HG02759 (cell line): ENCODE measurements around the gene ZNF397.

ENCODE experiments used
- ATAC-seq: cut with Tn5 transposase; IDR thresholded peaks from one replicate; pipeline ENCODE4 v1.9.1; 2021; ENCODE audit warnings: mild to moderate bottlenecking, moderate library complexity; ENCODE audit not compliant: unreplicated experiment

Gene ZNF397

DNA sequence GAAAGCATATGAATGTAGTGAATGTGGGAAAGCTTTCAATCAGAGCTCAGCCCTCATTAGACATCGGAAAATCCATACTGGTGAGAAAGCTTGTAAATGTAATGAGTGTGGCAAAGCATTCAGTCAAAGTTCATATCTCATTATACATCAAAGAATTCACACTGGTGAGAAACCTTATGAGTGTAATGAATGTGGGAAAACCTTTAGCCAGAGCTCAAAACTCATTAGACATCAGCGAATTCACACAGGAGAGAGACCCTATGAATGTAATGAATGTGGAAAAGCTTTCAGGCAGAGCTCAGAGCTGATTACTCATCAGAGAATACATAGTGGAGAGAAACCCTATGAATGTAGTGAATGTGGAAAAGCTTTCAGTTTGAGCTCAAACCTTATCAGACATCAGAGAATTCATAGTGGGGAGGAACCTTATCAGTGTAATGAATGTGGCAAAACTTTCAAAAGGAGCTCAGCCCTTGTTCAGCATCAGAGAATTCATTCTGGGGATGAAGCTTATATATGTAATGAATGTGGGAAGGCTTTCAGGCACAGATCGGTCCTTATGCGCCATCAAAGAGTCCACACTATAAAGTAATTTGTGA lies 5.0 kb downstream of the ZNF397 start:
- no peak for ATAC-seq

DNA sequence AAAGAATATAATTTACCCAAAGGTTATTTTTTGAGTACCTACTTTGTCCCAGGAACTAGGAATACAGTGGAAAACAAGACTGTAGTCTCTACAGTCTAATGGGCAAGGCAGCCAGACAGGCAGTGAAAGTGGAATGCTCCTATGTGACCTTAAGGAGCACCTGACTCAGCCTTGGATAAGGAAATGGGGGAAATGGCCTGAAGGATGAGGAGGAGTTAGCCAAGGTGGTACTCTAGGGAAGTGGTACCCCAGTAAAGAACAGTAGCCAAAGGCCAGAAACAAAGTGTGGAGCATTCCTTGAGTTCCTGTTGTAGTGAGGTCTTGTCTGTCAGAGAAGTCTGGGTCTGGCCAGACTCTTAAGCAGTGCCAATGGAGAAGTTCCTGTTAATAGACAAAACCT lies 6.0 kb downstream of the ZNF397 start:
- no peak for ATAC-seq

DNA sequence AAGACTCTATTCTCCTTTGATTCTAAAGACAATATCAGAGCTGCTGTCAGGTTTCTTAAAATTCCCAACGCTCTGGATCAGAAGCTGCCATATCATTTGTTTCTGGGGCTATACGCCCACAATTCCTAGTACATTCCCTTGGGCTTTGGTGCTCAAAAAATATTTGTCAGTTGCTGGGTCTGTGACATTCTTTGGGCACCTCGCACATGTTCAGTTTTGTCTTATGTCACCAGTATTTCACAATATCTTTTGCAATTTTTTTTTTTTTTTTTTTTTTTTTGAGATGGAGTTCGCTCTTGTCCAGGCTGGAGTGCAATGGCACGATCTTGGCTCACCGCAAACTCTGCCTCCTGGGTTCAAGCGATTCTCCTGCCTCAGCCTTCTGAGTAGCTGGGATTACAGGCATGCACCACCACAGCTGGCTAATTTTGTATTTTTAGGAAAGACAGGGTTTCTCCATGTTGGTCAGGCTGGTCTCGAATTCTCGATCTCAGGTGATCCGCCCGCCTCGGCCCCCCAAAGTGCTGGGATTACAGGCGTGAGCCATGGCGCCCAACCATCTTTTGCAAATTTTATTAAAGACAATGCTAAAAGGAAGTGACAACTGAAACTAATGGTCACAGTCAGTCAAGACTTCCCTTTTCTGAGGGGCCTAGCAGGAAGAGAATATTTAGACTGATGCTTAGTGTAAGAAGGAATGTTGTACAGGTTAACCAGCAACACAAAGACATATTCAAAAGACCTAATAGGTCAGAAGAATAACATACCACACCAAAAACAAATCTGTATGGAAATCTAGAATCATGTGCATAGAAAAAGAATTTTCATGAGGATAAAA lies 6.8 kb downstream of the ZNF397 start:
- no peak for ATAC-seq

DNA sequence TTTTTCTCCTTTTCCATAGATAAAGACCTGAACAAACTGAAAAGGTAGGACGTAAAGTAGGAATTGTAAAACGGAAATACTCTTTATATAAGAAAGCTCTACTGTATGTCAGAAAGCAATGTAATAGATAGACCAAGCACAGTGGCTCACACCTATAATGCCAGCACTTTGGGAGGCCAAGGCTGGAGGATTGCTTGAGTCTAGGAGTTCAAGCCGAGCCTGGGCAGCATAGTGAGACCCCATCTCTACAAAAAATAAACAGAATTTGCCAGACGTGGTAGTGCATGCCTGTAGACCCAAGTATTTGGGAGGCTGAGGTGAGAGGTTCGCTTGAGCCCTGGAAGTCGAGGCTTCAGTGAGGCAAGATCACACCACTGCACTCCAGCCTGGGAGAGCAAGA lies 7.6 kb downstream of the ZNF397 start:
- ATAC-seq = no peak

DNA sequence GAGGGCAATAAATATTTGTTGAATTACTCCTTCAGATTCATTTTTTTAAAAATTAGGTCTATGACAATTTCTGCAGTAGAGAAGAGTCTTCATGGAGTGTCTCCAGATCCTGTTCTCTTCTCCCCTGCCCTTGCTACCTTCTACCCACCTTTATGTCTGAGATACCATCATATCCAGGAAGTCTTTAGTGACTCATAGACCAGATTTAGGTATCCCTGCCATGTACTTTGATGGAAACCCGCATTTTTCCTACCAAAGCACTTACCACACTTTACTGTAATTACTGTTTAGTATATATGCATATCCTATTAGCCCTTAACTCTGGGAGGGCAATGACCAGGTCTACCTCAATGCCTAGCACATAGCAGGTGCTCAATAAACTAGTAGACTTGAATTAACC lies 11.6 kb downstream of the ZNF397 start:
- ATAC-seq = no peak

DNA sequence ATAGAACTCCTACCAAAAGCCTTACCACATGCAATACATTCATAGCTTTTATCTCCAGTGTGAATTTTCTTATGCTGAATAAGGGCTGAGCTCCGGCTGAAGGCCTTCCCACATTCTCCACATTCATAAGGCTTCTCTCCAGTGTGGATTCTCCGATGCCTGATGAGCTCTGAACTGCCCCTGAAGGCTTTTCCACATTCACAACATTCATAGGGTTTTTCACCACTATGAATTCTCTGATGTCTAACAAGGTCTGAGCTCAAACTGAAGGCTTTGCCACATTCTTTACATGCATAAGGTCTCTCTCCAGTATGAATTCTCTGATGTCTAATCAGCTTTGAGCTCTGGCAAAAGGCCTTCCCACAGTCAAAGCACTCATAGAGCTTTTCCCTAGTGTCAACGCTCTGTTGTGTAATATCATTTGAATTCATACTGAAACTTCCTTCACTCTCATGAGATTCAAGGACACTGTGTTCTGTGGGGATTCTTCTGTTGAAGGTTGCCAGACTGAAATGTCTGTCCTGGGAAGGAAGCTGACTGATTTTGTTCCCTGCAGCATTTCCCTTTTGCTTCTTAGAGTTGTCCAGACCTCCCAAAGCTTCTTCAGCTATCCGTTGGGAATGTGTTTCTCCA lies 12.9 kb downstream of the ZNF397 start:
- no peak for ATAC-seq

DNA sequence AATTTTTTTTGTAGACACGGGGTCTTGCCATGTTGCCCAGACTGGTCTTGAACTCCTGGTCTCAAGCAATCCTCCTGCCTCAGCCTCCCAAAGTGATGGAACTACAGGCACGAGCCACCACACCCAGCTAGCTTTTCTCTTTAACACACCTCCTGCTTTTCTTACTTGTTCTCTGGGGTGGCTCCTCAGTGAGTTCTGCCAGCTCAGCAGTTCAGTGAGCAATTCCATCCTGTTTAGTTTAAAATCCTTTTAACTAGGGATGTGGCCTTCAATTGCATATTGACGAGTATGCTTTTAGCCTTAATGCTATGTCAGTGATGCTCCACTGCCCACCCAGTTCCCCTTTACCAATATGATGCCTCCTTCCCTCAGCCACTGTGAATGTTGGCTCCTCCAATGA lies 16.1 kb downstream of the ZNF397 start:
- no peak for ATAC-seq

DNA sequence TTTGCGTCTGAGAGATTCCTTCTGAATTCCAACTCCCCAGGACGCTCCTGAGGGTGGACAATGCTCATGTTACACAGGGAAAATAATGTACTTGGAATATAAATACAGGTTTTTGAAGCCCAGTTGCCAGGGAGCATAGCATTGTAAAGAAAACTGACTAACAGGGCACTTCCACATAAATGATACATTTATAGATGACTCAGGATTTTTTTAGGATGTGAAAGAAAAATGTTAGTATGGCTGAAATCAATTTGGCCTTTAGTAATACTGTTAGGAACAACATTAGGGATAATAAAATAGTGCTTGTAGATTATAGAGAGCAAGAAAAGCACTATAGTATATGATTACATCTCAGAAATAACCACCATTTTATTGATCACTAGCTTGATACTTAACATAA lies 23.6 kb downstream of the ZNF397 start:
- ATAC-seq = no peak

DNA sequence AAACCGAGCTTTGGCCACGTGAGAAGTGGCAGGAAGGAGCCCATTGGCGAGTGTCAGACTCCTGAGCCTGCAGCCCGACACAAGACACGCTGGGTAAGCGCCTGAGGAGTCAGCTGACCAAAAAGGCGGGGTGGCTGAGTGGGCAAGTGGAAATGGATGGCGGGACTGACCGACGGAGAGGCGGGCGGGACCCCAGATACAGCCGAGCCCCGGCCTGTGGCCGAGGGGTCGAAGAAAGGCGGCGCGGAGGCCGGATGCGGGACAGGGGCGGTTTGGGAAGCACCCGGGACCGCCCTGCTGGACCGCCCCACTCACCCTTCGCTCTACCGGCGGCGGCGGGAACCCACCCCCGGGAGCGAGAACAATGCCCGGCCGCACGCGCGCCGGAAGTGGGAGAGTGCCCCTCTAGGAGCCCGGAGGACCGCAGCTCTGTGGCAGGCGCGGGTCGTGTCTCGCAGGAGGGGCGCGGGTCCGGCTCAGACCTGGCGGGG lies 26.4 kb downstream of the ZNF397 start:
- peak; percentile 87 for ATAC-seq

DNA sequence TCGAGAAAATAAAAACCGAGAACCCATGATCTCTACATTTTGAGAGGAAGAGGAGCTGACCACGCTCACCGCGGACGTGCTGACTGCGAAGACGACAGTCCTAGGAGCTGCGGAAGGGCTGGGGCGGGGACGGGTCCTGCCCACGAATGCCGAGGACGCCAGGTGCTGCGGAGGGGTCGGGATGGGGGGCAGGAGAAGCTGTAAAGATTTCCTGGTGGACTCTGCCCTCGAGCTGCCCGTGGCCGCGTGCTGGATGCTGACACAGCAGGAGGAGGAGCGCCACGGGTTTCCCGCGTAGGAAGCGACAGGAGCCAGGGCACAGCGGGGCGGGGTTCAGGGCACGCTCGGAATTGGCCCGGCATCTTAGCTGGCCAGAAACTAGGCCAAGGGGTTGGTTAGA lies 27.0 kb downstream of the ZNF397 start:
- ATAC-seq = no peak

DNA sequence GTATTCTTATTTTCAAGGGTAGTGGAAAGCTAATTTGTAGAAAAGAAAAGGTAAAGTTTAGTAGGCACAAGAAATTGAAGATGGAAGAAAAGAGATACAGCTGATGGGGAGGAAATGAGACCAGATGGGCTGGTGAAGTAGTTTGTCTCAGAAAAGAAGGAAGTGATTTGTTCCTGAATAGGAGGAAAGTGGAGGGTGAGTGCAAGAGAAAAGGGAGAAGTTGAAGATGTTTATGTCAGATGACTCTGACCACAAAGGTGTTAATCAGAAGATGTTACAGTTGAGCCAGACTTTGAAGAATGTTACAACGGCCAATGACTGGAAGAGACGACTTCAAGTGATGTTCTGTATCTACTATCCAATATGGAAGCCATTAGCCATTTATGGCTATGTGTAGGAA lies 28.0 kb downstream of the ZNF397 start:
- ATAC-seq = no peak

DNA sequence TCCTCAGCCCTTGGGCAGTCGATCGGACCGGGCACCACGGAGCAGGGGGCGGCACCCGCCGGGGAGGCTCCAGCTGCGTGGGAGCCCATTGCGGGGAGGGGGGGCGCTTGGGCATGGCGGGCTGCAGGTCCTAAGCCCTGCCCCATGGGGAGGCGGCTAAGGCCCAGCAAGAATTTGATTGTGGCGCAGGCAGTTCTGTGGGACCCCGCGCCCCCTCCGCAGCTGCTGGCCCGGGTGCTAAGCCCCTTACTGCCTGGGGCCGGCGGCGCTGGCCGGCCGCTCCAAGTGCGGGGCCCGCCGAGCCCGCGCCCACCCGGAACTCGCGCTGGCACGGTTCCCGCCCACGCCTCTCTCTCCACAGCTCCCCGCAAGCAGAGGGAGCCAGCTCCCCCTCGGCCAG lies 30.8 kb downstream of the ZNF397 start:
- no peak for ATAC-seq

DNA sequence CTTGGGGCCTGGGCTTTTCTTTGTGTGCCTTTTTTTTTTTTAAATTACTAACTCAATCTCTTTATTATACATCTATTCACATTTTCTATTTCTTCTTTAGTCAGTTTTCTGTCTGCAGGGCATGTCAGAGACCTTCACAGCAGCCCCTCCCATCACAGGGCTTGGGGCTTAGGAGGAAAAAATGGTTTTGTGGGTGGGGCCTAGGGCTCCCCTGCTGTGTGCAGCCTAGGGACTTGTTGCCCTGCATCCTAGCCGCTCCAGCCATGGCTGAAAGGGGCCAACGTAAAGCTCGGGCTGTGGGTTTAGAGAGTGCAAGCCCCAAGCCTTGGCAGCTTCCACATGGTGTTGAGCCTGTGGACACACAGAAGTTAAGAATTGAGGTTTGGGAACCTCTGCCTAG lies 35.4 kb downstream of the ZNF397 start:
- no peak for ATAC-seq

DNA sequence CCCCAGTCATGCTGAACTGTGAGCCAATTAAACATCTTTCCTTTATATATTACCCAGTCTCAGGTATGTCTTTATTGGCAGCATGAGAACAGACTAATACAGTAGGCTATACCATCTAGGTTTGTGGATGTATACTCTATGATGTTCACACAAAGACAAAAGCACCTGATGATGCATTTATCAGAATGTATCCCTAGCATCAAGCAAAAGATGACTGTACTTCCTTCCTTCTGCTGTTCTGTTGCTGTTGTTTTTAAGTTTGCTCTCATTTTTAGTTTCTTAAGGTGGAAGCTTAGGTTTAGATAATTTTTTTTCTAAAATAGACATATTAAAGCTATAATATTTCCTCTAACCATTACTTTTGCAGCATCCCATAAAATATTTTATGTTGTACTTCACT lies 36.8 kb downstream of the ZNF397 start:
- ATAC-seq = no peak

DNA sequence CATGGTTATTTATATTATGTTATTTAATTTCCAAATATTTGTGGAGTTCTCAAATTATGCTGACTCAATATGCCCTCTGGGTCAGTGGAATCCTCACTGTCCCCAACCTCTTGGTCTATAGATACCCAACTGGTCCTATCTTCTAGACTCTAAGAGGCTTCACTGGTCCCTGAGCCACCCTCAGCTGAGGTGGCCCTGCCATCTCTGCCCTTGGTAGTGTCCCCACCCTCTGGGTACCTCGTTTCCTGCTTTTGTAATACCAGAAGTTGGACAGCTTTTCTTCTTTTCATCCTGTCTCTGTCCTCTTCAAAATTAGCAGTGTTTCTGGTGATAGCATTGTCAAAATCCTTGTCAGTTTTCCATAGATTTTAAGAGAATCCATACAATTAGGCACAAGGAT lies 37.3 kb downstream of the ZNF397 start:
- no peak for ATAC-seq

DNA sequence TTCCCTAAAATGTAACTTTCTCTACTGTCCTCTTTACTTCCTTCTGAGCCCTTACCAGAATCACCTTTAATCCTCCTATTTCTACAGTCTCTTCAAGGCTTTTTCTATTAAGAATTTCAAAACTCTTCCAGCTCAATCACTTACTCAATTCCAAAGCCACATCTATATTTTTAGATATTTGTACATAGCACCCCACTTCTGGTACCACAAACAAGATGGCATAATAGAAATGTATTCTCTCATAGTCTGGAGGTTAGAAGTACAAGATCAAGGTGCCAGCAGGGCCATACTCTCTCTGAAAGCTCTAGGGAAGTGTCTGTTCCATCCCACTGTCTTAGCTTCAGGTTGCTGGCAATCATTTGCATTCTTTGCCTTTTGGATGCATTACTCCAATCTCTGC lies 38.1 kb downstream of the ZNF397 start:
- ATAC-seq = no peak

DNA sequence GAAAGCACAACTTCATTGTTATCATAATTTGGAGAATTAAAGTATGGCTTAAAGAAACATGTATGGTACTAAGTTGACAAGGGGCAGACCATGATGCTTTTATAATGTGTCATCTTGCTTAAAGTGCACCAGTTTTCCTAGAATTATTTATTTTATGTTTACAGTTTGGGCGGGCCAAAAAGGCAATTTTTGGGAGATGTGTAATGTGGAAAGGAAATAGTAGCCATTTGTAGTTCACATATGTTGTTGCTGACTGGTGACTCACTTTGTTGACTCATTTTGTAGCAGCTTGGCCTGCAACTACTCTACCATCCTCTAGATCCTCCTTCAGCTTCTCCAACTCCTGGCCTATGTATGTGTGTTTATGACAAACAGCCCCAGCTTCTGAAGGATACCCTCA lies 41.5 kb downstream of the ZNF397 start:
- ATAC-seq = no peak

DNA sequence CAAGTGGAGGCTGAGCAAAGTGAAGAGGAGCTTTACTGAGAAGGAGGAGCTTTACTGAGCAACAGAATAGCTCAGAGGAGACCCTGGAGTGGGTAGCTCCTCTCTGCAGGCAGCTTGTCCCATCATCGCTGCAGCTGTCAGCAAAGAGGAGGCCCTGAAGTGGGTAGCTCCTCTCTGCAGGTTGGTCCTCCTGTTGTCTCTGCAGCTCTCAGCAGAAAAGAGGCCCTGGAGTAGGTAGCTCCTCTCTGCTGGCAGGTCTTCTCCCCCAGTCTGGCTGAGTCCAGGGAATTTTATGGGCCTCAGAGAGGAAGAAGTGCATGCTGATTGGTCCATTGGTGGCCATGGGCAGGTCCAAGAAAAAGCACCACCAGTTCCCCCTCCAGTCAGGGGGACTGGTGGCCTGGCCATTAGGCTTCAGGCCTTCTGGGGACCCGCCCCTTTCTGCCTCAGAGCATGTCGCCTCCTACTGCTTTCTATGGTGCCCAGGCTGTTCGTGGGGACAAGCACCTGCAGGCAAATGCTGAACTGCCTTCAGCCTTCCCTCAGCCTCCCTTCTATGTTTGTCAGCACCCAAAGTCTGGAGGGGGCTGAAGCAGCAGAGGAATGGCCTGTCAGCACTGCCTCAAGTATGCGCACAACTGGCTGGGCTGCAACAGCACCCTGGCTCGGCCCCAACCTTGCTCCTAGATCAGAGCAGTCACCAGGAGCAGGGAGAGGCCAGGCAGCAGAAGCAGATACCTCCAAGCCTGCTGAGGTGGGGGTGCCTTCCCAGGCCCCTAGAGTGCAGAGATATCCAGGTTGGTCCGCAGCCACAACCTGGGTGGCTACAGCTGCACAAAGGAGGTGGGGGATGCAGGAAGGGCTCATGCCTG lies 43.3 kb downstream of the ZNF397 start:
- ATAC-seq = no peak

DNA sequence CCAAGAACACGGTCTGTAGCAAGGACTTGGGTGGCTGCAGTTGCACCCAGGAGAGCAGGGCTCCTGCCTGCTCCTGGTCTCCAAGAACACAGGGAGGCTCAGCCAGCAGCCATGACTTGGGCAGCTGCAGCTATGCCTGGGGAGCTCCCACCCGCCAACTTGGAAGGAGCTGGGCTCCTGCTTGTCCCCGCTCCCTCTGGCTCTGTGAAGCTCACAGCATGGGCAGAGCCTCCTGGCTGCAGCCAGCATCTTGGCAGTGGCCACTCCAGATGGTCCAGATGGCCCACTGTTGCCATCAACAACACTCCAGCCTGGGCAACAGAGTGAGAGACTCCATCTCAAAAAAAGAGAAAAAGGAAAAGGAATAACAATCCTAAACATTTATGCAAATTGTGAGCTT lies 44.0 kb downstream of the ZNF397 start:
- ATAC-seq = no peak

DNA sequence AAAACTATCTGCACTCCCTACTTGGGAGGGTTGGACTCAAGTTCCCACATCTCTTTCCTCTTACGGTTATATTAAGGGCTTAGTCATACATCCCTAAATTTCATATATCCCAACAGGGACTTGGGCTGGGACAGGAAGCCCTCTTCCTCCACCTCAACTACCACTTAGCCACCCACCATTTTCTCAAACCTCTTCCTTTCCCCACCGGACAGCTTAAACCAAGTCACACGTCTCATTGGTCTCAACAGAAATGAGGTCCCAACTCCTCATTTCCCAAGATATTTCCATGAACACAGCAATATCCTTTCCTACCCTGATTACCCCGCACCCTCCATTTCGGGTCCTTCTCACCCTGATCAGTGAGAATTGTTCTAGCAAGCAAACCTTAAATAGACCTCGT lies 48.5 kb downstream of the ZNF397 start:
- ATAC-seq = no peak

DNA sequence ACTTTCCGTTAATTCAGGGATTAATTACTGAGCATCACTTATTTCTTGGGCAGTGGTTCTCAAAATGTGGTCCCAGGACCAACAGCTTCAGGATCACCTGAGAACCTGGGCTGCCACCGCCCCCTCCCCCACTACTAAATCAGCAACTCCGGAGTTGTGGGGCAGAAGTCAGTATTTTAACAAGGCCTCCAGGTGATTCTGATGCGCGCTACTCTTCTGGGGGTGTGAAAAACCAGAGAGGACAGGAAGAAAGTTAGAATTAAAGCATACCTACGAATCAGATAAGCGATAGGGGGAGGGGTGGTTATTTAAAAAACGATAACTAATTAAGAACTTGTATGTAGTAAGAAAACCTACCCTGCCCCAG lies 48.9 kb downstream of the ZNF397 start:
- ATAC-seq = peak; percentile 39
